Heart right ventricle (tissue), 16 donors: ENCODE data around the gene ELL. TPM values are rescaled to one million over a fixed set of nuclear protein-coding genes. Genes with fewer than 3 reads are reported as not detected.

Experiments used
- ATAC-seq, 8 donors: fragments of 200-7000 bp; cut with Tn5 transposase; one replicate each; pipeline ENCODE4 v1.9.1; 2020; ENCODE audit warnings: mild to moderate bottlenecking in 8 of 8, moderate library complexity in 8 of 8, moderate number of reproducible peaks in 1 of 8
- DNase-seq, 2 donors: peaks; one replicate each; pipeline ENCODE4 v3.0.0-alpha.2; 2020
- H3K27ac ChIP-seq, 10 donors: fragments of 200-600 bp; sonication (generic) in 2 of 10; one replicate each; pipeline versions ENCODE4 v1.5.0 to v1.8.0; 2020 to 2022; ENCODE audit warnings: mild to moderate bottlenecking in 3 of 10
- H3K27me3 ChIP-seq, 7 donors: fragments of 200-600 bp; one replicate each; pipeline ENCODE4 v1.8.0; 2021 to 2022; ENCODE audit warnings: mild to moderate bottlenecking in 2 of 7
- H3K36me3 ChIP-seq, 9 donors: fragments of 200-600 bp; sonication (generic) in 1 of 9; one replicate each; pipeline versions ENCODE4 v1.5.0 to v1.8.0; 2020 to 2022; ENCODE audit warnings: mild to moderate bottlenecking in 2 of 9
- H3K4me1 ChIP-seq, 9 donors: fragments of 200-600 bp; sonication (generic) in 1 of 9; one replicate each; pipeline versions ENCODE4 v1.5.0 to v1.8.0; 2020 to 2022; ENCODE audit warnings: mild to moderate bottlenecking in 4 of 9
- H3K4me3 ChIP-seq, 10 donors: fragments of 200-600 bp; sonication (generic) in 2 of 10; one replicate each; pipeline versions ENCODE4 v1.5.0 to v1.8.0; 2020 to 2022; ENCODE audit warnings: mild to moderate bottlenecking in 7 of 10, moderate library complexity in 2 of 10
- H3K9me3 ChIP-seq, 11 donors: fragments of 200-600 bp in 10 of 11; sonication (generic) in 2 of 11; one replicate each; pipeline versions ENCODE4 v1.5.0 to v1.8.0; 2013 to 2022; ENCODE audit warnings: mild to moderate bottlenecking in 2 of 11, control low read depth in 1 of 11, moderate library complexity in 1 of 11
- CTCF ChIP-seq, 9 donors: fragments of 200-600 bp; sonication (generic) in 2 of 9; IDR thresholded peaks; one replicate each; pipeline versions ENCODE4 v1.5.0 to v1.8.0; 2021 to 2022; ENCODE audit warnings: antibody characterized with exemption in 9 of 9, mild to moderate bottlenecking in 5 of 9, moderate library complexity in 1 of 9
- WGBS, 2 donors: extraction: QIAGEN DNeasy Blood & Tissue Kit; methylation state at CpG; one replicate each; pipeline ENCODE4 v1.1.7; 2013; ENCODE audit warnings: inconsistent platforms in 1 of 2; 5-methylcytosine and 5-hydroxymethylcytosine counted together
- intact Hi-C, 10 donors: fragments of 100-400 bp; cut with DNase I; formaldehyde crosslinking; loops; one replicate each; pipeline versions ENCODE4 v1.11.1 to v1.14.2; 2022
- polyA plus RNA-seq, 2 donors: library from polyadenylated mRNA; stranded (reverse); fragments of 200-250 nt; gene quantifications; one replicate each; pipeline ENCODE4 v1.2.3, GENCODE V29; 2013
- total RNA-seq, 10 donors: library from RNA; stranded (reverse); fragmentation: NEBNext Ultra II Directional in 3 of 10; extraction: Animal tissue kit (Norgen Biotek cat#: 25700) in 3 of 10; gene quantifications; one replicate each; pipeline versions ENCODE4 v1.2.1 to v1.2.4, GENCODE V29; 2021 to 2023
- donor health status: Arrhythmogenic right ventricular cardiomyopathy.
- donor health status: ischemic (EF 13 %, LVEDD 7.1; RV severe dilation, severe dysfunction).
- donor health status: healthy with polysubstance abuse.
- donor health status: DM: no; HTN: yes; CAD: no.
- donor health status: DM: no; HTN: no; CAD: no.
- donor health status: ischemic (EF 25% LVEDD 6.9; RV normal size, moderate dysfunction).
- donor health status: ischemic (EF 25% LVEDD 5.7; RV mildly dilated, moderate dysfunction).
- donor health status: healthy.
- donor health status: DM: yes; HTN: yes; CAD: no.
- donor health status: Ischemic cardiomyopathy.
- donor health status: ischemic (EF 35%, LVEDD 5.7; RV mildly dilated, moderate dysfunction).
- donor health status: nonischemic (EF 11% LVEDD 7.7; RV severe dilation, severe dysfunction).
- donor health status: DM: yes; HTN: yes; CAD: no.
- donor health status: PGD.
- donor health status: ischemic (EF 29% LVEDD 5.4; RV normal size, mild dysfunction).
- donor health status: nonischemic (EF 23%, LVEDD 6.1; RV moderate dilation, normal function).

ELL gene
- total and polyA plus RNA-seq, 12 donors, result 4.0 to 13.1 (median 6.8) TPM

- ATAC-seq (no peak), DNase-seq (no peak)
- Histone ChIP-seq H3K27me3 (no peaks in the 10 kb centered on the region), H3K27ac (no peak overlapping the region), H3K4me1 (peaks cover 4 to 11% (median 10%) of the 10 kb centered on the region in 9 donors), H3K36me3 (peaks cover 0 to 85% (median 47%) of the 10 kb centered on the region in 9 donors), H3K9me3 (no peaks in the 10 kb centered on the region), H3K4me3 (no peak overlapping the region)
- intact Hi-C loops, result no loop called here
- no peak for TF ChIP-seq CTCF (IDR thresholded peaks at IDR 0.05)
- WGBS, 2 donors, result 92% methylated on average over 22 of the region's 22 CpGs
These were observed 16.2 kb upstream of the ELL start for GRCh38 chr19:18538115-18538514.

- no peaks in the 10 kb centered on the region for H3K27me3 ChIP-seq
- no peak for TF ChIP-seq CTCF (IDR thresholded peaks at IDR 0.05)
- 94 to 96% methylated on average over 17 of the region's 17 CpGs for WGBS, 2 donors
- ATAC-seq, result no peak
- H3K27ac ChIP-seq, result no peak overlapping the region
- peaks cover 2 to 91% (median 53%) of the 10 kb centered on the region in 9 donors for H3K36me3 ChIP-seq
- no peak overlapping the region for H3K4me3 ChIP-seq
- H3K4me1 ChIP-seq, result peaks cover 3 to 10% (median 7%) of the 10 kb centered on the region in 9 donors
- intact Hi-C loops, result no loop called here
- H3K9me3 ChIP-seq, result no peaks in the 10 kb centered on the region
- no peak for DNase-seq
These were observed 15.6 kb upstream of the ELL start for GRCh38 chr19:18537431-18537830.

- Histone ChIP-seq H3K27me3 (no peaks in the 10 kb centered on the region), H3K36me3 (peaks cover 3 to 97% (median 59%) of the 10 kb centered on the region in 9 donors), H3K27ac (no peak overlapping the region), H3K4me1 (peaks cover 0 to 4% (median 0%) of the 10 kb centered on the region in 9 donors), H3K4me3 (no peak overlapping the region), H3K9me3 (no peaks in the 10 kb centered on the region)
- 97% methylated on average over 10 of the region's 10 CpGs for WGBS, 2 donors
- DNase-seq, result no peak
- intact Hi-C loops, result no loop called here
- TF ChIP-seq CTCF (IDR thresholded peaks at IDR 0.05), result no peak
- ATAC-seq, result no peak
These were observed 14.6 kb upstream of the ELL start for GRCh38 chr19:18536475-18536874.

- DNase-seq (no peak), ATAC-seq (no peak)
- Histone ChIP-seq H3K27ac (no peak overlapping the region), H3K9me3 (no peaks in the 10 kb centered on the region), H3K4me3 (no peak overlapping the region), H3K36me3 (peaks cover 3 to 72% (median 43%) of the 10 kb centered on the region in 9 donors), H3K27me3 (no peaks in the 10 kb centered on the region), H3K4me1 (peaks cover 0 to 7% (median 0%) of the 10 kb centered on the region in 9 donors)
- intact Hi-C loops, result no loop called here
- TF ChIP-seq CTCF (IDR thresholded peaks at IDR 0.05), result no peak
- WGBS, 2 donors, result 96% methylated on average over 4 of the region's 4 CpGs
These were observed 11.2 kb upstream of the ELL start for GRCh38 chr19:18533058-18533457.
